ENCODE measurements around the gene CDC42EP5.
"Not testable (repeated sequence)": the region's sequence is repeated elsewhere in the genome, so short reads cannot be mapped to it uniquely, and the experiment has no call there.

CDC42EP5 gene

DNA sequence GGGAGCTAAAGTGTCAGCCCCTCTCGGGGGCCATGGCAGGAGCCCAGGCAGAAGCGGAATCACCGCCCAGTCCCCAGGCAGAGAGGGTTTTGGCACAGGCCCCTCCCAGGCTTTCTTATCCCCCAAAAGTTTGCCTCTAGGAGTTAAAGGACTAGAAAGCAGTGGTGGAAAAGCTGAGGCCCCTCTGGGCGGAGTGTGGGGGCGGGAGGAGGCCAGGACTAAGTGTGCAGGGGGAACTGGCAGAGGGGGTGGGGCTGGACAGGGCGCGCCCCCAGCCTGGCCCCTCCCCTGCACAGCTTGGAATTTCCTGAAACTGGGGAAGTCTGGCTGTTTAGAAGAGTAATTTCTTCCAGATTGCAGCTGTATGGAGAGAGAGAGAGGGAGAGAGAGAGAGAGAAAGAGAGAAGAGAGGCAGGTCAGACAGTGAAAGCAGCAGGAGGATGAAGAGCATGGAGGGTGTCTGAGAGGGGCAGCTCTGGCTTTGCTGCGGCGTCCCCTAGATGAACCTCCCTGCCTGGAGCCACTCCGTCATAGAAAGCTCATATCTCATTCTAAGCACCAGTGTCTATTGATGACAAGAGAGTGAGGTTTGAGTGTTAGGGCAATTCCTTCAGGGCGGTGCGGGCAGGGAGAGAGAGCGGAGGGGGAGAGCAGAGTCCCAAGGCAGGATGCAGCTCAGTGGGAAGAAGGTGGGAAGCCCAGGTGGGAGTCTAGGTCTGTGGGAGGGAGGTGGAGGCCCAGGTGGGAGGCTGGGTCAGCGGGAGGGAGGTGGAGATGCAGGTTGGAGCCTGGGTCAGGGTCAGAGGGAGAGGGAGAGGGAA lies at the start of gene CDC42EP5:
Gene CDC42EP5 (minus strand): TSS at position 226 of the 821 bp plus-strand sequence. CDS start 7,749 bp downstream, outside the sequence.
- DNase-seq (ENCODE audit: low read depth): no peak

- DNase-seq (ENCODE audit: low read depth): no peak
Observed at GRCh38 chr19:54521860-54522513, 48.9 kb upstream of the CDC42EP5 start.

DNA sequence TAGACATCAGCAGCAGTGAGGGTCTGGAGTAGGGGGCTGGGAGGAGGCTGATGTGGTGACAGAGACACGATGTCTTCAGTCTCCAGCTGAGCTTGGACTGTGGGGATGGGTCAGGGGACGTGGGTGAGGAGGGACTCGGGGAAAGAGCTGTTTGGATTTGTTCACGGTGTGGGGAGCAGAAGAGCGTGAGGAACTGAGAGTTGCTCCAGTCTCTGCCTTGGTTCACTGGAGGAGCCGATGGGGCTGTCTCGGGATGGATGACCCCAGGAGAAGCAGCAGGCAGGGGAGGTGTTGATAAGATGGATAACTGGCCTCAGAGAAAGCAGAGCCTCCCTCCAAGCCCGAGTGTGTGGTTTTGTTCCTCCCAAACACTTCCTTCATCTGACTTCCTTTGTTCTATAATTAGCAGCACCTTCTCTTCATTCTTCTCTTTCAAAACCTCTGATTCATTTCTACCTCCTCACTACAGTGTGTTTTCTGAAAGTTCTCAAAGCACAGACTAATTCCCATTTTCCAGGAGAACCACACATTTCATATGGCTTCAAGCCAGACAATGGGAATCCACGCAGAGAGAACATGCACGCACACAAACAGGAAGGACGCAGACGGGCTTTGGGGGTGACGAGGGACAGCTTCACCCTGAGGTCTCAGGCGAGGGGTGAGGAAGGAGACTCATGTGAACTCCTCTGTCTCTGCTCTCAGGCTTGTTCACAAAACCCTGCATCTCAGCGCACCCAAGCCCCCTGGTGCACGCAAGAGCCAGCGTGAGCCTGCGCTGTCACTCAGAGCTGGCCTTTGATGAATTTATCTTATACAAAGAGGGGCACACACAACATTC lies 48.1 kb upstream of the CDC42EP5 start:
- no peak for DNase-seq (ENCODE audit: low read depth)

DNA sequence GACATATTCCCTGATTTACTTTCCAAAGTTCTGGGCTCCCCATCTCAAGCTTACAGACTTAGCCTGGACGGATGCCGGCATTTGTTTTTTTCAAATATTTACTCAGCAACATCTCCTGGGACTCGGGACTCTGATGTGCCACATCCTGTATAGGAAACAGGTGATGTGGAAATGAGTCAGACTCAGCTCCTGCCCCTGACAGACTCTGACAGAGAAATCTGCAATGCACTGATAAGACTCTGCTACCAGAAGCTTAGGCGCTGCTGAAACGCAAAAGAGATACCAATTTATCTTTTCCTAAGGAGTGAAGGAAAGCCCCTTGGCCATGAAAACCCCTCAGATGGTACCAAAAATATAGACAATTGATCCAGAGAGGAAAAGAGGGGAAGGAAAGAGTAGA lies 45.7 kb upstream of the CDC42EP5 start:
- DNase-seq (ENCODE audit: low read depth): no peak

DNA sequence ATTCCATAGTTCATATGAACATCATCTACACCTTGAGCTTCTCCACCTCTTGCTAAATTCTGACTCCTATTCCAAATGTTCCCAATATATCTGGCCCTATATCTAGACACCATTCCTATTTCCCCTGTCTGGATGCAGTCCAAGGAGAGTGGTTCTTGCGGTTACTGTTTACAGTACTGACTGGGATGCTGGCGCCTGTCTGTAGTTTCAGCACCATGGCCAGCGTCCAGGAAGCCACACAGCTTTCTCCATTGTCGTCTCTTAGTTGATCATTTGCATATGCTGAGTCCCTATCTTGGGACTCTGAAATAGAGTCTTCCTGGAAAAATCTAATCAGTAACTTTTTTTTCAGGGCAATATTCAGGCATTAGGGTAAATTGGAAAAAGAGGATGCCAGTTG lies 44.4 kb upstream of the CDC42EP5 start:
- peak; percentile 13 for DNase-seq (ENCODE audit: low read depth)

DNA sequence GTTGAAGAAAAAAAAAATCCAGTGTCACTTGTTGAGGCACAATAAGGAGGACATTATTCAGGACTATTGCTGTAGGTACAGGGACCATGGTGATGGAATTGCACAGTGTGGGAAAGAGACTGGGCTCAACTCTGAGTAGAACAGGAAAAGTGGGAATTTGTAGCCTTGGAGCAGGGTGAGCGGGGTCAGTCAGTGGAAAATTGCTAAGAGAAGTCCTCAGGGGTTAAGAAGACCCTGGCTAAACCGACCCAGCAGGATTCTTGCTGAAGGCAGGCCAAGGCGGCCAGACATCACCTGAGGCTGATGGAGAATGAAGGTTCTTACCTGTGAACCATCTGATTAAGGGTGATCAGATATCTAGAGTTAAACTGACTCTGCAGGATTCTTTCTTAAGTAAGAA lies 42.1 kb upstream of the CDC42EP5 start:
- no peak for DNase-seq (ENCODE audit: low read depth)

DNA sequence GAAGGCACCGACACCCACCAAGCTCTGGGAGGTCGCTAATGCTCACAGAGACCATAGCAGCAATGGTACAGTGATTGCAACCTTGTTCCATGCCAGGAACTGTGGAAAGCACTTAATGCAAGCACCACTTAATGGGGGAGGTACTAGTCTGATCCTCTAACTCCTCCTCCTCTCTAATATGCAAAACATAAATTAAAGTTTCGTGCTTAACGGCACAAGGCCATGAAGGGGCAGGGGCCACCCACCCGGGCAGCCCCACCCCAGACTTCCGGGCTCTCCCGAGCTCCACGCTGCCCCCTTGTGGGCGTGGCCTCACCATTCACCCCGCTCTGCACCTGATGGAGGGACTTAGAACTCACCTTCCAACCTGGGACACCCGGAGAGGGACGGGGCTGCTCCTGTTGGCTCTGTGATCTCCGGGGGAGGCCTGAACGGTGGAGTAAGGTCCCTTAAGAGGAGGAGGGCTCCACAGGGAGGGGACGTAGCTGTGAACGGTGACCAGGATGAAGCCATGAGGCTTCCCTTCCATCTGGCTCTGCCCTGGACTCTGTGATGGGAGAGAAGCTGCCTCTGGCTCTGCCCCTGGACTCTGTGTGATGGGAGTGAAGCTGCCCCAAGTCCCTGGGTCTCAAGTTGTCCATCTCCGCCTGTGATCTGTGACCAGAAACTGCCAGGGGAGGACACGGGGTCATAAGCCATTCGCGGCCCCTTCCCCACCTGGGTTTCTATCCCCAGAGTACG lies 36.3 kb upstream of the CDC42EP5 start:
- not testable (repeated sequence) for DNase-seq (ENCODE audit: low read depth)

GRCh38 chr19:54508487-54508886 lies 35.4 kb upstream of the CDC42EP5 start:
- not testable (repeated sequence) for DNase-seq (ENCODE audit: low read depth)

- no peak for DNase-seq (ENCODE audit: low read depth)
Observed at GRCh38 chr19:54507824-54508223, 34.7 kb upstream of the CDC42EP5 start.

DNA sequence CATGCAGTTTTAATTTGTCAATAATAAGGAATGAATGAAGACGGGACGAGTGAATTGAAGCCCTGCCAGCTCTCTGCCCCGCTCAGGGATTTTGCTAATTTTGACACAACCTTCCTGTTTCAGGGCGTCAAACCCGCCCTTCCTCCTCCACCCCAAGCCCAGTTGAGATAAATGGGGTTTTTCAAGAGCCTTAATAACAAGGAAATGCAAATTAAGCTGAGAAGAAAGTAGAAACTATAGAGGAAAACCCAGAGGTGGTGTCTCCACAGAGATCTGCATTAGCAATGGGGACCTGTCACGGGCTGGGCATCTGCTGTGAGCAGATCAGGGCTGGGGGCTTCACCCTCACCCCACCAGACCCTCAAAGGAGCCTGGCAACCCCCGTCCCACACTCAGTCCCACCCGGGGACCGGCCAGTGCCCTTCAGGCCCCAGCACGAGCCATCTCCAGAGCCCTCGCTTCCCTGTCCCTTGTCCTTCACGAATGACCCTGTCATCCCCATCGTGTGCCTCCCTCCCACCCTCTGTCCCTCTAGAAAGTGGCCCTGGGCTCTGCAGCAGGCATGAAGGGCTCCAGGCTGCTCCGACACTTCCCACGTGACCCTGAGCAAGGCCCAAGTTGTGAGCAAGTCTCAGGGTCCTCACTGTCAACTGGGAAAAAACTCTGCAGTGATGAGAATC lies 34.1 kb upstream of the CDC42EP5 start:
- not testable (repeated sequence) for DNase-seq (ENCODE audit: low read depth)

GRCh38 chr19:54506079-54506478 lies 33.0 kb upstream of the CDC42EP5 start:
- DNase-seq (ENCODE audit: low read depth): no peak

DNA sequence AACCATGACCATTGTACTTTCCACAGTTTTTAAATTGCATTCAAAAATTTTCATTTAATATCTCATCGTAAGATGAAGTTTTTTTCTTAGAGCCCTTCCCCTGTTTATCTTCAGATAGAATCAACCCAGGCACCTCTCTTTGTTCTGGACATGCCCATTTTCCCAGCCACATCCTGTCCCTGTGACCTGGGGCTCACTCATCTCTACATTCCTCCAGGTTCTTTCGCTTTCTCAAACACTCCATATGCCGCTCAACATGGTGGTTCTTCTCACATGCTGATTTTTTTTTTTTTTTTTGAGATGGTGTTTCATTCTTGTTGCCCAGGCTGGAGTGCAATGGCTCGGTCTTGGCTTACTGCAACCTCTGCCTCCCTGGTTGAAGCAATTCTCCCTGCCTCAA lies 32.4 kb upstream of the CDC42EP5 start:
- DNase-seq (ENCODE audit: low read depth): not testable (repeated sequence)

GRCh38 chr19:54502518-54503048 lies 29.5 kb upstream of the CDC42EP5 start, which contains the start of gene LAIR2:
Gene LAIR2, plus strand, starts transcription at chr19:54502831. Its CDS starts 88 bp downstream, at chr19:54502919.
- DNase-seq (ENCODE audit: low read depth): no peak

- not testable (repeated sequence) for DNase-seq (ENCODE audit: low read depth)
Observed at GRCh38 chr19:54498451-54498772, 25.3 kb upstream of the CDC42EP5 start.

- not testable (repeated sequence) for DNase-seq (ENCODE audit: low read depth)
Observed at GRCh38 chr19:54497747-54498450, 24.8 kb upstream of the CDC42EP5 start.

- not testable (repeated sequence) for DNase-seq (ENCODE audit: low read depth)
Observed at GRCh38 chr19:54495284-54495683, 22.2 kb upstream of the CDC42EP5 start.

DNA sequence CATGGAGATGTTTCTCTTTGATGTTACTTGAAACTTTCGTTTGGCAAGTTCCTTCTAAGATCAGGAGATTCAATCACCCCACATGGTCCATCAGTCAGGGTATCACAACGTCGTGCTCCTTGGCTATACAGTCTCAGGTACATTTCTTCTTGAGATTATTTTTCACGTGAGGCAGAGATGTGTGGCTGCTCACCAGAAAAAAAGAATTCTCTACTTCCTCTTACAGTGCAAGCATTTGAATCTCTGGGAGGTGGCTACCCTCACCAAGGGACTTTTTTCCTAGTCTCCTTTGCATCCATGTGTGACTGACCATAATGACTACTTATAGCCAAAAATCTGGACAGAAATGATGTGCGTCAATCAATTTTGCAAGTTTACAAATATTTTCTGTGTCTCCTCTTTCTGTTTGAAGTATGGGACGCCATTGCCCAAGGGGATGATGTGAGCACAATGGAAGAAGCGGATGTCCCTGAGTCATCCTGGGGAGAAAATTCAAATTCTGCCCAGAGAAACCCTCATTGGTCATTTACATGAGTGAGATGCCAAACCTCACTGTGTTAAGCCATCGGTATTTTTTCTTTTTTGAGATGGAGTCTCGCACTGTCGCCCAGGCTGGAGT lies 21.0 kb upstream of the CDC42EP5 start:
- DNase-seq (ENCODE audit: low read depth): no peak

GRCh38 chr19:54493056-54493455 lies 20.0 kb upstream of the CDC42EP5 start:
- DNase-seq (ENCODE audit: low read depth): not testable (repeated sequence)

DNA sequence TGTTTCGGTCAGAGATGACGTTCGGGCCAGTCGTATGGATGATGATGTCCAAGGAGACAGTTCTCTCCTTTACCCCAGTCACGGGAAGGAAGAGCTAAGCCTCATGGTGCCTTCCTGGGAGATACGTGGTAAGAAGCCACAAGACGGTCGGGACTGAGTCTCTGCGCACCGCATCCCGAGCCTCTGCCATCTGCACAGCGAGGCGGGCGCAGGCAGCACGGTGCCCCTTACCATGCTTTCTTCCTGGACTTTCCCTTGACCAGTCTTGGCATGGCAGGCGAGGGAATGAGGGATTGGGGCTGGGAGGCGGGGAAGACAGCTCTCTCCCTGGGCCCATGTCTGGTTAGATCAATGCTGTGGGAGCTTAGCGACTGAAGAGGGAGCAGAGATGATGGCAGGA lies 19.5 kb upstream of the CDC42EP5 start:
- DNase-seq (ENCODE audit: low read depth): no peak

DNA sequence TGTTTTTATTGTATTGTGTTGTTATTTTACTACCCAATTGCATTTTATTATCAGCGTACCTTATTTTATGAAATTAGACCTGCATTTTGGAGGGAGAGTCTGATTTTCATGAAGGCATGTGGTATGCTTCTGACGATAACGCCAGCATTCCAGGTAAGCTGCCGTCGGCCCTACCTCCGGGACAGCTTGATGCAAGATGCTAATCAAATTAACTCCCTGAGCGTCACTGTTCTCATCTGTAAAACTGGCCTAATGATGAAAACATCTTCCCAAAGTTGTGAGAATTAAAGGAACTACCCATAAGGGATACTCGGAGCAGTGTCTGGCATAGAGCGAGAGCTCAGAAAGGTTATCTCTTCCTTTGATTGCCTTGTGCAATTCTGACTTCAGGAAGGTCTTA lies 16.7 kb upstream of the CDC42EP5 start:
- no peak for DNase-seq (ENCODE audit: low read depth)

All from stimulated activated CD4-positive, alpha-beta T cell treated with anti-CD3 and anti-CD28 coated beads, Interleukin-2, amount 100 ng/mL, for 4 hours (primary cell).